NB4 (cell line): ENCODE data around the gene COASY.

ENCODE experiments used
- DNase-seq: peaks from one replicate; pipeline ENCODE4 v3.0.0; 2010; ENCODE audit warnings: low read depth
- H3K4me3 ChIP-seq: one replicate; pipeline ENCODE4 v1.5.1; 2011; ENCODE audit warnings: mild to moderate bottlenecking, low read depth, low read length, moderate library complexity
- CTCF ChIP-seq: IDR thresholded peaks from one replicate; pipeline ENCODE4 v1.5.1; 2012; ENCODE audit warnings: low read depth, low read length
- MYC ChIP-seq: IDR thresholded peaks from 2 replicates; pipeline ENCODE4 v1.6.1; 2011; ENCODE audit warnings: low read depth, low read length
- POLR2A ChIP-seq: IDR thresholded peaks from 2 replicates; pipeline ENCODE4 v1.6.1; 2011; ENCODE audit warnings: mild to moderate bottlenecking; ENCODE audit not compliant: insufficient read length; ENCODE audit errors: extremely low read depth
- TF ChIP-seq, protein P1 (sequence below): IDR thresholded peaks from 2 replicates; pipeline ENCODE4 v1.6.1; 2011; ENCODE audit warnings: low read depth, low read length

The COASY gene

GRCh38 chr17:42561897-42562387 lies at the start of gene COASY:
Gene COASY (plus strand): TSS chr17:42562148. CDS start chr17:42562623, 475 bp downstream.
- TF ChIP-seq CTCF (no peak), MYC (peak; percentile 79), POLR2A (peak; percentile 64)
- TF ChIP-seq, protein P1, sequence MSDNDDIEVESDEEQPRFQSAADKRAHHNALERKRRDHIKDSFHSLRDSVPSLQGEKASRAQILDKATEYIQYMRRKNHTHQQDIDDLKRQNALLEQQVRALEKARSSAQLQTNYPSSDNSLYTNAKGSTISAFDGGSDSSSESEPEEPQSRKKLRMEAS, result peak; percentile 49; the same call in 1 of the 2 replicates
- DNase-seq, result peak; percentile 97
- H3K4me3 ChIP-seq, result peak within 1 kb of the TSS; percentile 94

DNA sequence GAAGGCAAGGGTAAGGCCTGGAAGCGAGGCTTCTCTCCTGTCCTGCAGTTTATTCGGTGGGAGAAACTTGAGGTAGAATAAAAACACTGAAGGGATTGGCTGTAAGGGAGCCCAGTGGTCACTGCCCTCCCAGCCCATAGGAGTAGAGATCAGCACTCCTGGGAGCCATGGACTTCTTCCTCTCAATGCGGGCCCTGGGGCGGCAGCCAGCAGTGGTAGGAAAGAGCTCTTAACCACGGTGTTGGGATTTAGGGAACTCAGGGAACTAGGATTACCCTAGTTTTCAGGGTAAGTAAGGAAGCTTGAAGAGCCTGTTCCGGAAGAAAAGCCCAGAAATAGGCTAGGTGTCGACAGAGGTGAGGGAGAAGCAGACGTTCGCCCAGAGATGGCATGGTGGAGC lies 49.7 kb upstream of the COASY start:
- no peak overlapping the region for H3K4me3 ChIP-seq
- DNase-seq, result no peak
- TF ChIP-seq, protein P1, result no peak
- TF ChIP-seq CTCF (no peak), MYC (no peak), POLR2A (no peak)

- TF ChIP-seq MYC (no peak), POLR2A (no peak), CTCF (no peak)
- TF ChIP-seq, protein P1, result no peak
- H3K4me3 ChIP-seq, result no peak overlapping the region
- DNase-seq, result no peak
These were observed 49.2 kb upstream of the COASY start for GRCh38 chr17:42512733-42513251.

DNA sequence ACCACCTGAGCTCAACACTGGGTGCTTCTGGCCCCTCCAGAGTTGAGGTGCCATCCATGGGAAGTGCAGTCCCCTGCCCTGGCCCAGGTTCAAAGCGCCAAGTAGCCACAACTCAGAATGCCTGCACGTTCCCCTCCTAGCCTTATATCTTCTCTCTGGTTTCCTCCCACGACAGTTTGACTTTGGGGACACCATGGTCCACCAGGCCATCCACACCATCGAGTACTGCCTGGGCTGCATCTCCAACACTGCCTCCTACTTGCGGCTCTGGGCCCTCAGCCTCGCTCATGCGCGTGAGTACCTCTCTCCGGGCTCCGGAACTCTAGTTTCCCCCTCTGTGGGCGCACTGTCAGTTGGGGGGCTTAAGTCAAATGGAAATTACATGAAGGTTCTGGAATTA lies 48.3 kb upstream of the COASY start:
- TF ChIP-seq, protein P1, result no peak
- no peak for TF ChIP-seq CTCF
- no peak for TF ChIP-seq MYC
- TF ChIP-seq POLR2A, result no peak
- no peak for DNase-seq
- no peak overlapping the region for H3K4me3 ChIP-seq

DNA sequence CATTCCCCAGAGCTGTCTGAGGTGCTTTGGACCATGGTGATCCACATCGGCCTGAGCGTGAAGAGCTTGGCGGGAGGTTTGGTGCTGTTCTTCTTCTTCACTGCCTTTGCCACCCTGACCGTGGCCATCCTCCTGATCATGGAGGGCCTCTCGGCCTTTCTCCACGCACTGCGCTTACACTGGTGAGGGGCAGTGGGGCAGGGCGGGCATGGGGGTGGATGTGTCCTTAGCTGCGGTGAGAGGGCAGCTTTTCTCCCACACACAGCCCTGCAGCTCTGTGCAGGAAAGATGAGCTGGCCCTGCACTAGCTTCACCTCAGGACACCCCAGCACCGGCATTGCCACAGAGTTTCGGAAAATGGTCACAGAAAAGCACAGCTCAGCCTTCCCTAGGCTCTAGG lies 47.7 kb upstream of the COASY start:
- no peak overlapping the region for H3K4me3 ChIP-seq
- TF ChIP-seq, protein P1, result no peak
- no peak for TF ChIP-seq CTCF
- DNase-seq, result no peak

DNA sequence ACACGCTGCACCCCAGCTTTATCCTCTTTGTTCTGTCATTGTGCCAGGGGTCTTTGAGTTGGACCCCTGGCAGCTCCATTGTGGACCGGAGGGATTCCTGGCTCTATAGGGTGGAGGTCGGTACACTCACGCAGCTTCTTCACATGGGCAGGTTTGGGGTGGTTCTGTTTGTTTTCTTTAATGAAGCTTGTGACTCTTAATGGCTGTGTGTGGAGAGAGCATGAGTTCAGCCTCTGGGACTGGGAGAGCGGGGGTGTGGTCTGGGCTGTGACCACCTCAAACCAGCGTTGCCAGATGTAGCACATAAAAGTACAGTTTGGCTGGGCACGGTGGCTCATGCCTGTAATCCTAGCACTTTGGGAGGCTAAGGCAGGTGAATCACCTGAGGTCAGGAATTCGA lies 47.1 kb upstream of the COASY start:
- no peak overlapping the region for H3K4me3 ChIP-seq
- TF ChIP-seq MYC (no peak), POLR2A (no peak)
- no peak for DNase-seq
